HG02623 (cell line): Measurements from ENCODE around the gene NCR1.
"Not testable (repeated sequence)": the region's sequence is repeated elsewhere in the genome, so short reads cannot be mapped to it uniquely, and the experiment has no call there.

Experiments
- ATAC-seq: cut with Tn5 transposase; IDR thresholded peaks from one replicate; pipeline ENCODE4 v1.9.1; 2021; ENCODE audit warnings: moderate library complexity; ENCODE audit not compliant: unreplicated experiment

NCR1 gene, protein sequence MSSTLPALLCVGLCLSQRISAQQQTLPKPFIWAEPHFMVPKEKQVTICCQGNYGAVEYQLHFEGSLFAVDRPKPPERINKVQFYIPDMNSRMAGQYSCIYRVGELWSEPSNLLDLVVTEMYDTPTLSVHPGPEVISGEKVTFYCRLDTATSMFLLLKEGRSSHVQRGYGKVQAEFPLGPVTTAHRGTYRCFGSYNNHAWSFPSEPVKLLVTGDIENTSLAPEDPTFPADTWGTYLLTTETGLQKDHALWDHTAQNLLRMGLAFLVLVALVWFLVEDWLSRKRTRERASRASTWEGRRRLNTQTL

DNA sequence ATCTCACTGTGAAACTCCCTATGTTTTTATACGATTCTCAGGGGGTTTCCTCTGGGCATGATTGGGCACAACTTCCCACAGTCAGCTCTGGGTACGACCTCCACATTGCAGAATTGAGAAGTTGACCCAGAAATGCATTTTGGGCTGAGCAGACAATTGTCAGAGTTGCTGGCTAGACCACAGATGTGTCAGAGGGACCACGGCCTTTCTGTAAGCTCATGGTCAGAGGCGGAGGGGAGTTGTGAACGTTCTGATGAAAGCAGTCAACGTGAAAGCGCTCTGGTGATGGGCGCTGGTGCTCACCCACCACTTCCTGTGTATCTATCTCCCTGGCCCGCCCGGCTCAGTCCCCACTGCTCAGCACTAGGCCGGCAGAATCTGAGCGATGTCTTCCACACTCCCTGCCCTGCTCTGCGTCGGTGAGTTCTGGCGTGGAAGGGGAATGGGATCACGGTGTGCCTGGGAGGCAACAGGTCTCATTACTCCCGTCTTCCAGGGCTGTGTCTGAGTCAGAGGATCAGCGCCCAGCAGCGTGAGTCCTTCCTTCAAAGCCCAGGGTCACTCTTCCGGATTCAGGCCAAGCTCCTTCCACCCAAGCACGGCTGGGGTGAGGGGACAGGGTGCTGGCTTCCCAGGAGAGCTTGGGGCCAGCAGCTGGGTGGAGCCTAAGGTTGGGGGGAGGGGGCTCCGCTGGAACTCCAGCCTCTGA, at the start of gene NCR1:
Gene NCR1, plus strand, starts transcription at position 346 of the 709 bp plus-strand sequence. Its CDS starts 40 bp downstream, at position 386.
- no peak for ATAC-seq

DNA sequence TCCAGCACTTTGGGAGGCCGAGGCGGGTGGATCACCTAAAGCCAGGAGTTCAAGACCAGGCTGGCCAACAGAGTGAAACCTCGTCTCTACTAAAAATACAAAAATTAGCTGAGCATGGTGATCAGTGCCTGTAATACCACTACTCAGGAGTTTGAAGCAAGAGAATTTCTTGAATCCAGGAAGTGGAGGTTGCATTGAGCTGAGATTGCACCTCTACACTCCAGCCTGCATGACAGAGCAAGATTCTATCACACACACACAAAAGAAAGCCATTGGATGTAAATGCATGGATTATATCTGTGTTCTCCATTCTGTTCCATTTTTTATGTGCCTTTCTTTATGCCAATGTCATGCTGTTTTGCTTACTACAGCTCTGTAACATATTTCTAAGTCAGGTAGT, 47.5 kb upstream of the NCR1 start:
- not testable (repeated sequence) for ATAC-seq

DNA sequence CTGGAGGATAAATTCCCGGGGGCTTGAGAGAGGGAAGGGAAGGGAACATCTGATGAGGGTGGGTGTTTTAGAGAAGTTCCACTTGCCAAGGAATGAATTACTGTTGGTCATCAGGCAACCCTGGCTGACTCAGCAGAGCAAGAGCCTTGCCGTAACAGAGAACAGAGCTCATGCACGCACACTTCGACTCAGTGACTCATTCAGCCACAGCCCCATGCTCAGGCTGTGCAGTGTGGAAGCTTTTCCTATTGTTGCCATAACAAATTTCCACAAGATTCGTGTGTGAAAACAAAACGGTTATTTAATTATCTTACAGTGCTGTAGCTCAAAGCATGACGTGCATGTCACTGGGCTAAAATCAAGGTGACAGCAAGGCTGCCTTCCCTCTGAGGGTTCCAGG, 46.5 kb upstream of the NCR1 start:
- ATAC-seq = not testable (repeated sequence)

DNA sequence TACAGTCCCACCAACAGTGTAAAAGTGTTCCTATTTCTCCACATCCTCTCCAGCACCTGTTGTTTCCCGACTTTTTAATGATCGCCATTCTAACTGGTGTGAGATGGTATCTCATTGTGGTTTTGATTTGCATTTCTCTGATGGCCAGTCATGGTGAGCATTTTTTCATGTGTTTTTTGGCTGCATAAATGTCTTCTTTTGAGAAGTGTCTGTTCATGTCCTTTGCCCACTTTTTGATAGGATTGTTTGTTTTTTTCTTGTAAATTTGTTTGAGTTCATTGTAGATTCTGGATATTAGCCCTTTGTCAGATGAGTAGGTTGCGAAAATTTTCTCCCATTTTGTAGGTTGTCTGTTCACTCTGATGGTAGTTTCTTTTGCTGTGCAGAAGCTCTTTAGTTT, 42.5 kb upstream of the NCR1 start:
- ATAC-seq = not testable (repeated sequence)

DNA sequence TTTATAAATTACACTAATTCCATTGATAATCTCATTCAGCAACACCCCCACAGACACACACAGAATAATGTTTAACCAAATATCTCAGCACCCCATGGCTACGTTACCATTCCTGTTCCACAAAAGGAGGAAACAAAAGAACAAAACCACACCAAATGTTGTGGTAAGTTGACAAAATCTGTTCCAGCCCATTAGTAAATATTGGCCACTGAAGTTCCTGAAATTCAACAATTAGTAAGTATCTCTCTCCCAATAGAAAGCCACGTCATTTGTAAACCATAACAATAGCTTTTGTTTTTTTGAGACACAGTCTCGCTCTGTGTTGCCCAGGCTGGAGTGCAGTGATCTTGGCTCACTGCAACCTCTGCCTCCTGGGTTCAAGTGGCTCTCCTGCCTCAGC, 34.3 kb upstream of the NCR1 start:
- ATAC-seq = no peak

DNA sequence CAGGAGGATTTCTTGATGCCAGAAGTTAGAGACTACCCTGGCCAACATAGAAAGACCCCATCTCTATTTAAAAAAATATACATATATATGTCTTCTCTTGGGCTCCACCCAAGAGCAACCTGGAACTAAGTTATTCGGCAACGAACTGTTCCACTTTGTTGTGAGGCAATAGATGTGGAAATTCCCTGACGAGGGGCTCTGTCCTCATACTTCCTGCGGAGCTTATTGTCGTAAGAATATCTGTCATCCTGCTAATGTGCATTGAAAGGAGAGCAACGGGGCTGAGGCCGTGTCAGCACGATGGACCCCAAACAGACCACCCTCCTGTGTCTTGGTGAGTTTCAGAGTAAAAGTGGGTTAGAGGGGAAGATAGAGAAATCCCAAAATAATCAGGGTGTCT, 32.0 kb upstream of the NCR1 start, which contains the start of gene FCAR:
Gene FCAR, plus strand, starts transcription at position 246 of the 400 bp plus-strand sequence. Its CDS starts 55 bp downstream, at position 301.
- ATAC-seq = no peak

DNA sequence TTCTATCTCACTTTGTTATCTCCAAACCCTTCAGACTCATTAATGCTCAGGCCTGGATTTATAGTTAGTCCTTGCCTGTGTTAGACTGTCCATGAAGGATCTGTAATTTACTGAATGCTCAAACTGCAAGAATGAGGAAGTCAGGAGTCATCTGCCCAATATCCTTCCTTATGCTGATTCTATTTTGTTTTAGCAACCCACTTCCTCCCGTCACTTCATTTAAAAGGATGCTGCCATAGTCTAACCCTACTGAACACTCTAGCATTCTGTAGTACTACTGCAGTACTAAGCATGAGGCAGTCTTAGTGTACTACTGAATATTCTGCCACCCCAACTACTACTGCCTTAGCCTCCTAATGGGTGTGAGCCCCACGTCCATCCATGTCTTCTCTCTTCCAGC, 30.4 kb upstream of the NCR1 start:
- ATAC-seq = no peak

DNA sequence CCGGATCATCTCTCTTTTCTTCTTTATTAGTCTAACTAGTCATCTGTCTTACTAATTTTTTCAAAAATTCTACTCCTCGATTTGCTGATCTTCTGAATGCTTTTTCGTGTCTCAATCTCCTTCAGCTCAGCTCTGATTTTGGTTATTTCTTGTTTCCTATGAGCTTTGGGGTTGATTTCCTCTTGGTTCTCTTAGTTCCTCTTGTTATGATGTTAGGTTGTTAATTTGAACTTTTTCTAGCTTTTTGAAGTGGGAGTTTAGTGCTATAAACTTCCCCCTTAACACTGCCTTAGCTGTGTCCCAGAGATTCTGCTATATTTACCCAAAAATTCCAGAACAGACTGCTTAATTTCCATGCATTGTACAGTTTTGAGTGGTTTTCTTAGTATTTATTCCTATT, 28.5 kb upstream of the NCR1 start:
- no peak for ATAC-seq

DNA sequence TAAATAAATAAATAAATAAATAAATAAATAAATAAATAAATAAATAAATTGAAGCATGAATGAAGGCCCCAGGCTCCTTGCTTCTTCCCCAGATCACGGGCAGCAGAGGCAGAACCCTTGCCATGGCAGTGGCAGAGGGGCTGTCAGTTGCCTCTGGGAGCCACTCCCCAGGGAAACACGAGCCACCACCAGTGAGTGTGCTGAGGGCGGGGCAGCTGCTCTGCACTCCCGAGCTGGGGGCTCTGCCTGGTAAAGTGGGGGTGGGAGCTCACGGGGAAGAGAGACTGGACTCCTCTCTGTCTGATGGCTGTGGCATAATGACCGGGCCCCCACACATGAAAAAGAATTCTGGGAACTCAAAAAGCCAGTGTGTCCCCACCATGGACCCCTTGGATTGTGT, 24.1 kb upstream of the NCR1 start:
- ATAC-seq = no peak

DNA sequence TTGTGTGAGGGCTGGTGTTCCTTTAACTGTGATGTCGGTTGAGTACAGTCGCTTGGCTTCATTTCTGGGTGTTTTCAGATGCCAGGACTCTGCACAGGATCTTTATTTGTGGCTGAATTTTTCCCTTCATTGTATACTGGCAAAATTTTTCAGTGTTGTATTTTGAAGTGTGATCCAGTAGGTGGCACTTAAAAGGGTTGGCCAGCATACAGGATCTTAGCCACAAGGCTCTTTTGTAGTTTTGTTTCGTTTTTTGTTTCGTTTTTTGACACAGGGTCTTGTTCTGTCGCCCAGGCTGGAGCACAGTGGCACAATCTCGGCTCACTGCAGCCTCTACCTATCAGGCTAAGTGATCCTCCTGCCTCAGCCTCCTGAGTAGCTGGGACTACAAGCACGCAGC, 23.2 kb upstream of the NCR1 start:
- no peak for ATAC-seq

DNA sequence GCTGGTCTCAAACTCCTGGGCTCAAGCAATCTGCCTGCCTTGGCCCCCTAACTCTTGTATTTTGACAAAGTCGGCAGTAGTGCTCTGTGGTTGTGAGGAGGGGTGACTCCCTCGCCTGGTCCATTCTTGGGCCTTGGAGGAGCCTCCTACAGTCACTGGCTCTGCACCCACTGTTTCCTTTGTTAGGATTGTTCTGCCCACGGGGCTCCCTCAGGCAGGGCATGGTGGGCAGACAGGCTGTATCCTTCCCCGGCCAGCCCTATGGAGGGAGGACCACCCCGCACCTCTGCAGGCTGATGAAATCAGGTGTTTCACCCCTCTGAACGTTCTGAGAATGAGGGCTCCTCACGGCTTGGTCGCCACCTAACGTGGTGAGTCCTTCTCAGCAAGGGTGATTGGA, 22.7 kb upstream of the NCR1 start:
- ATAC-seq = no peak

DNA sequence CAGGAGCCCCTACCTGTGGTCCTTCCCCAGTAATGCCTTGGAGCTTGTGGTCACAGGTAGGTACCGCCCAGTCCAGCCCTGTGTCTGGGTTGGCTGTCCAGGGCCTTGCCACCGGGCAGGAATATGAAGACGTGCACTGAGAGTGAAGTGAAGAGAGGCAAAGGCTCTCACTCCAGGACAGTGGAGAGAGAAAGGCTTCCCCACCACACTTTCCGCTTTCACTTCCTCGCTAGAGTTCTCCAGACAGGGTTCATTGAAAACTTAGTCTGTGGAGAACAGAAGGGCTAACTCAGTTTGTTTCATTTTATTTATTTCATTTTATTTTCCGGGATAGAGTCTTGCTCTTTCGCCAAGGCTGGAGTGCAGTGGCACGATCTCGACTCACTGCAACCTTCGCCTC, 17.7 kb upstream of the NCR1 start:
- no peak for ATAC-seq

DNA sequence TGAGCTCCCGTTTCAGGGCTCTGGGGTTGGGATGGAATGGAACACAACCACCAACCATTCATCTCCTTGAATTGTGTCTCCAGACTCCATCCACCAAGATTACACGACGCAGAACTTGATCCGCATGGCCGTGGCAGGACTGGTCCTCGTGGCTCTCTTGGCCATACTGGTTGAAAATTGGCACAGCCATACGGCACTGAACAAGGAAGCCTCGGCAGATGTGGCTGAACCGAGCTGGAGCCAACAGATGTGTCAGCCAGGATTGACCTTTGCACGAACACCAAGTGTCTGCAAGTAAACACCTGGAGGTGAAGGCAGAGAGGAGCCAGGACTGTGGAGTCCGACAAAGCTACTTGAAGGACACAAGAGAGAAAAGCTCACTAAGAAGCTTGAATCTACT, 16.4 kb upstream of the NCR1 start:
- no peak for ATAC-seq

DNA sequence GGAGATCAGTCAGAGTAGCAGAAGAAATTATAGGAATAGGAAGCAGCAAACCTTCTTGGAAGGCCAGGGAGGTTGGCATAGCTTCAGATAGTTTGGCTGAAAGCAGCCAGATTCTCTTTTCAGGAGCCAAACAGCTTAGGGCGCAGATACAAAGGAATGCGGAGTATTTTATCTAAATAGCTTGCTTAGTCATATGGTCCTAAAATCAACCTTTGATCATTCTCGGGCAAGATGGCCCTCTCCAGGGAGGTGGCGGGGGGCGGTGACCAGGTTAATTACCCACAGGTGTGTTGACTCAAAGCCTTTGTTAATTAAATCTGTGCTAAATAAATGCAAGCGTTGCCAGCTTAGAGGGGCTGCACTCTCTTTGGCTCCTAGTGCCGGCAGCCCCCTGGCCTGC, 12.5 kb upstream of the NCR1 start:
- ATAC-seq = no peak

DNA sequence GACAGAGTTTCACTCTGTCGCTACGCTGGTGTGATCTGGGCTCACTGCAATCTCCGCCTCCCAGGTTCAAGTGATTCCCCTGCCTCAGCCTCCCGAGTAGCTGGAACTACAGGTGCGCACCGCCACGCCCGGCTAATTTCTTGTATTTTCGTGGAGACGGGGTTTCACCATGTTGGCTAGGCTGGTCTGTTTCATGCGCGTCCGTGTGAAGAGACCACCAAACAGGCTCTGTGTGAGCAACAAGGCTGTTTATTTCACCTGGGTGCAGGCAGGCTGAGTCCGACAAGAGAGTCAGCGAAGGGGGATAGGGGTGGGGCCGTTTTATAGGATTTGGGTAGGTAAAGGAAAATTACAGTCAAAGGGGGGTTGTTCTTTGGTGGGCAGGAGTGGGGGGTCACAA, 11.8 kb upstream of the NCR1 start:
- ATAC-seq = not testable (repeated sequence)

DNA sequence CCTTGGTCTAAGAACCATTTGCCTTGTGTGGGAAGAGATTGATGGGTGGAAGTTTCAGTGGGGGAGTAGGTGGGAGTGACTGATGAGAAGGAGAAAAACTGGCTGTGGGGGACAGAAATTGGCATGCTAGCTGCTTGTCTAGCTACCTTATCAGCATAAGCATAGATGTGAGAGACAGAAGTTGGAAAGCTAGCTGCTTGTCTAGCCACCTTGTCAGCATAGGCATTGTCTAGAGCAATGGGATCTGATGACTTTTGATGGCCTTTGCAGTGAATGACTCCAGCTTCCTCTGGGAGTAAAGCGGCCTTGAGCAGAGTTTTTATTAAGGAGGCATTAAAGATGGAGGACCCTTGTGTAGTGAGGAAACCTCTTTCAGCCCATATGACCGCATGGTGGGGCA, 9.9 kb upstream of the NCR1 start:
- no peak for ATAC-seq

DNA sequence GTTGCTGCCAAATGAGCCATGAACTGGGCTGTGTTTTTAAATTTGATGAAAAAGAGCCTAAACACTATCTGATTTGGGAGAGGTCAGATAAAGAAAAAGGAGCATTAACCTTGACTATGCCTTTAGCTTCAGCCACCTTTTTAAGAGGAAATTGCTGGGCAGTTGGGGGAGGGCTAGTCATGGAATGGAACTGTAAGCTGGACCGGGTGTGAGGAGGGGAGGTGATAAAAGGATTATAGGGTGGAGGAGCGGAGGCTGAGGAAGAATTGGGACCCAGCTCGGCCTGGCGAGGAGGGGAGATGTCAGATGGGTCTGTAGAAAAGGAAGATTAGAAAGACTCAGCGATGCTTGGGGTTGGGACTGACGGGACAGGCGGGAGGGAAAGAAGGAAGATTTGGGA, 7.3 kb upstream of the NCR1 start:
- not testable (repeated sequence) for ATAC-seq

DNA sequence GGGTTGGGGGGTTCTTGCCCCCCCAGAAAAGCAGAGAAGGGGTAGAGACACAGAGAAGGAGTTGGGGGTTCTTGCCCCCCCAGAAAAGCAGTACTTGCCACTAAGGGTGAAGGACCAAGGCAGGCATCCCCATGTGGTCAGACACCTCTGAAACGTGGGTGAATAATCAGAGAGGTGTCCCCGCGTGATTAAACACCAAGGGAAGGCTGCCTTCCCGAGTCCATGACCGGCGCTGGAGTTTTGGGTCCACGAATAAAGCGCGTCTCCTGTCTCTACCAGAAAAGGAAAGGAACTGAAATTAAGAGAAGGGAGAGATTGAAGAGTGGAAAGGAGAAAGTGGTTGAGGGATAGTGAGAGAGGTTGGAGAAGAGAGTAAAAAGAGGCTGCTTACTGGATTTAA, 6.3 kb upstream of the NCR1 start:
- not testable (repeated sequence) for ATAC-seq

DNA sequence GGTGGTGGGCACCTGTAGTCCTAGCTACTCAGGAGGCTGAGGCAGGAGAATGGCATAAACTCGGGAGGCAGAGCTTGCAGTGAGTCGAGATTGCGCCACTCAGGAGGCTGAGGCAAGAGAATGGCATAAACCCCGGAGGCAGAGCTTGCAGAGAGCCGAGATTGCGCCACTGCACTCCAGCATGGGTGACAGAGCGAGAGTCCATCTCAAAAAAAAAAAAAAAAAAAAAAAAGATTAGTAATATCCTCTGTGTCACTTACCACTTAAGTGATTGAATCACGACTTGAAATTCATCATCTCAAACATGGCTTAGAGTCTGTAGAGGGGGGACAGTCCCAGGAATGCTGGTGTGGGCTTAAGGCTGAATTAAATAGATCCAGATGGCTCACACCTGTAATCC, 4.8 kb upstream of the NCR1 start:
- not testable (repeated sequence) for ATAC-seq

DNA sequence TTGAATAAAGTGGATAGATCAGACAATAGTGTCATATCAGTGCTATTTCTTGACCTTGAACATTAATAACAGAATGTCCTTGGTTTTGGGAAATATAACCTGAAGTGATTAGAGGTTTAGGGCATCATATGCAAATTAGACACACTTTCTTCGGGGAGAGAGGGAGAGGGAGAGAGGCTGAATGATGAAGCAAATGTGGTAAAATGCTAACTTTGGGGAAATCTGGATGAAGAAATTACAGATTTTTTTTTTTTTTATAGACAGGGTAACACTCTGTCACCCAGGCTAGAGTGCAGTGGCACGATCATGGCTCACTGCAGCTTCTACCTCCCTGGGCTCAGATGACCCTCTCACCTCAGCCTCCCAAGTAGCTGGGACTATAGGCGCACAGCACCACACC, 3.9 kb upstream of the NCR1 start:
- no peak for ATAC-seq

DNA sequence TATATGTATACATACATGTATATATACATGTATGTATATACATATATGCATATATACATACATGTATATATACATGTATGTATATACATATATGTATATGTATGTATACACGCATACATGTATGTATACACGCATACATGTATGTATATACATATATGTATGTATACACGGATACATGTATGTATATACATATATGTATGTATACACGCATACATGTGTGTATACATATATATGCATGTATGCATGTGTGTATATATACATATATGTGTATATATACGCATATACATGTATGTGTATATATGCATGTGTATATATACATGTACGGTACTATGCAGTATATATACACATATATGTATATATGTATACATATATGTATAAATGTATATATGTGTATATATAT, 2.6 kb upstream of the NCR1 start:
- no peak for ATAC-seq

DNA sequence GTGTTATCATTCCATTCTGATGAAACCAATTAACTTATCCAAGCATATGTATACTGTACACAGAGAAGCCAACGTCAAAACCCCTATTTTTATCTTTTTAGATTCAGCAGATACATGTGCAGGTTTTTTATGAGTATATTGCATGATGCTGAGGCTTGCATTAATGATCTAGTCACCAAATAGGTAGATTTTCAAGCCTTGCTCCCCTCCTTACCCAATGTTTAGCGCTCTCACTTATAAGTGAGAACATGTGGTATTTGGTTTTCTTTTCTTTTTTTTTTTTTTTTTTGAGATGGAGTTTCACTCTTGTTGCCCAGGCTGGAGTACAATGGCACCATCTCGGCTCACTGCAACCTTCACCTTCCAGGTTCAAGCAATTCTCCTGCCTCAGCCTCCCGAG, 1.7 kb upstream of the NCR1 start:
- ATAC-seq = not testable (repeated sequence)

DNA sequence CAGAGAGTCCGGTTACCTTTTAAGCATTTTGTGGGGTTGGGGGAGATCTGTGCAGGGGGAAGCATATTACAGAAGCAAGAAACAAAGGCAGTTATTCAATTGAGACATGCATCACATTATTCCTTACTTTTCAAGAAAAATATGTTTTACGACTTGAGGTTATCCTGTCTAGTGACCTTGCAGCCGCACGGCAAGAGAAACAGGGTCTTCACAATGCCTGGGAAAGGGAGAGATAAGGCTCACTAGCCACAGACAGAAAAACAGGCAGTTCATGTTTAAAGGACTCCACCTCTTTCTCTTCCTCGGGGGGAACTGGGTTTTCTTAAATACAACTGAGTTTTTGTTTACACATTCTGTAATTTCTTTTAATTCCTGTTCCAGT, 536 bp upstream of the NCR1 start:
- no peak for ATAC-seq
